Hepatocyte (in vitro differentiated cells): ENCODE results near the gene TCEAL2. TPM values are rescaled to one million over a fixed set of nuclear protein-coding genes. Genes with fewer than 3 reads are reported as not detected.
"Not testable (repeated sequence)": the region's sequence is repeated elsewhere in the genome, so short reads cannot be mapped to it uniquely, and the experiment has no call there.

Source experiments
- DNase-seq: peaks from one replicate; pipeline ENCODE4 v3.0.0-alpha.2; 2016; ENCODE audit warnings: low spot score
- H2AFZ ChIP-seq: fragments of 200-600 bp; sonication (generic); 2 replicates; pipeline ENCODE4 v1.6.0; 2016; ENCODE audit warnings: antibody characterized with exemption, mild to moderate bottlenecking
- H3K27ac ChIP-seq: fragments of 200-600 bp; sonication (generic); 2 replicates; pipeline ENCODE4 v1.5.1; 2016; ENCODE audit warnings: mild to moderate bottlenecking
- H3K27me3 ChIP-seq: fragments of 200-600 bp; sonication (generic); 2 replicates; pipeline ENCODE4 v1.6.1; 2016
- H3K36me3 ChIP-seq: fragments of 200-600 bp; sonication (generic); replicated peaks from 2 replicates; pipeline ENCODE4 v1.5.1; 2016; ENCODE audit warnings: low read depth; ENCODE audit not compliant: insufficient read depth
- H3K4me1 ChIP-seq: fragments of 200-600 bp; sonication (generic); 2 replicates; pipeline ENCODE4 v1.5.1; 2016; ENCODE audit warnings: mild to moderate bottlenecking, moderate library complexity; ENCODE audit not compliant: insufficient read depth
- H3K4me2 ChIP-seq: fragments of 200-600 bp; sonication (generic); 2 replicates; pipeline ENCODE4 v1.6.0; 2016
- H3K4me3 ChIP-seq: fragments of 200-600 bp; sonication (generic); 2 replicates; pipeline ENCODE4 v1.5.1; 2016; ENCODE audit warnings: mild to moderate bottlenecking
- H3K79me2 ChIP-seq: fragments of 200-600 bp; sonication (generic); 2 replicates; pipeline ENCODE4 v1.6.0; 2017; ENCODE audit warnings: mild to moderate bottlenecking
- H3K9me2 ChIP-seq: fragments of 200-600 bp; sonication (generic); replicated peaks from 2 replicates; pipeline ENCODE4 v1.6.0; 2017; ENCODE audit warnings: mild to moderate bottlenecking; ENCODE audit not compliant: insufficient read depth
- H3K9me3 ChIP-seq: fragments of 200-600 bp; sonication (generic); 2 replicates; pipeline ENCODE4 v1.5.1; 2016; ENCODE audit warnings: low read depth, mild to moderate bottlenecking
- H4K20me1 ChIP-seq: fragments of 200-600 bp; sonication (generic); 2 replicates; pipeline ENCODE4 v1.6.0; 2016; ENCODE audit warnings: mild to moderate bottlenecking; ENCODE audit not compliant: insufficient read depth, poor library complexity, severe bottlenecking
- CTCF ChIP-seq: fragments of 200-600 bp; sonication (generic); IDR thresholded peaks from 2 replicates; pipeline ENCODE4 v1.5.1; 2016; ENCODE audit warnings: antibody characterized with exemption, mild to moderate bottlenecking; ENCODE audit not compliant: poor library complexity
- EZH2 ChIP-seq: fragments of 200-600 bp; sonication (generic); IDR thresholded peaks from 2 replicates; pipeline ENCODE4 v1.6.1; 2016; ENCODE audit warnings: antibody characterized with exemption, mild to moderate bottlenecking, borderline replicate concordance
- EZH2phosphoT487 ChIP-seq: fragments of 200-600 bp; sonication (generic); IDR thresholded peaks from one replicate; pipeline ENCODE4 v1.6.1; 2018; ENCODE audit warnings: antibody characterized with exemption, mild to moderate bottlenecking, low read depth, moderate library complexity; ENCODE audit not compliant: unreplicated experiment, severe bottlenecking
- WGBS: methylation state at CpG from one replicate; pipeline ENCODE4 v1.1.6; 2016; ENCODE audit warnings: low lambda C conversion rate; ENCODE audit errors: missing lambda C conversion rate; 5-methylcytosine and 5-hydroxymethylcytosine counted together
- polyA plus RNA-seq: library from polyadenylated mRNA; unstranded; fragments of >200 nt; fragmentation: Nextera tagmentation; extraction: Ambion mirVana; gene quantifications from 2 replicates; pipeline ENCODE4 v1.2.1, GENCODE V29; 2016
- total RNA-seq: library from RNA; depleted of rRNA; stranded (reverse); fragments of >200 nt; gene quantifications from 2 replicates; pipeline ENCODE4 v1.2.3, GENCODE V29; 2014

TCEAL2 gene
- total and polyA plus RNA-seq, 2 experiments from 2014 or later, result 3.9 to 9.2 TPM

- Histone ChIP-seq H3K4me3 (no peak overlapping the region), H3K4me1 (no peaks in the 10 kb centered on the region), H2AFZ (no peak overlapping the region), H3K4me2 (no peak overlapping the region), H4K20me1 (no peaks in the 10 kb centered on the region), H3K27me3 (peaks cover 3% of the 10 kb centered on the region), H3K36me3 (no peaks in the 10 kb centered on the region), H3K27ac (no peak overlapping the region), H3K9me2 (no peaks in the 10 kb centered on the region), H3K79me2 (no peaks in the 10 kb centered on the region), H3K9me3 (no peaks in the 10 kb centered on the region)
- WGBS, result 17% methylated on average over 1 of the region's 1 CpG
- TF ChIP-seq CTCF (peak; percentile 37), EZH2phosphoT487 (no peak), EZH2 (no peak)
- DNase-seq, result no peak
Observed at GRCh38 chrX:102129473-102129872, 4.0 kb downstream of the TCEAL2 start.

- WGBS, result 83% methylated on average over 4 of the region's 4 CpGs
- H3K4me3 ChIP-seq, result no peak overlapping the region
- DNase-seq, result no peak
- H3K9me3 ChIP-seq, result no peaks in the 10 kb centered on the region
- no peaks in the 10 kb centered on the region for H3K27me3 ChIP-seq
- no peaks in the 10 kb centered on the region for H3K9me2 ChIP-seq
- TF ChIP-seq CTCF (no peak), EZH2 (no peak), EZH2phosphoT487 (no peak)
- no peak overlapping the region for H3K27ac ChIP-seq
- H3K4me2 ChIP-seq, result no peak overlapping the region
- H4K20me1 ChIP-seq, result no peaks in the 10 kb centered on the region
- H3K79me2 ChIP-seq, result no peaks in the 10 kb centered on the region
- H3K4me1 ChIP-seq, result no peaks in the 10 kb centered on the region
- no peak overlapping the region for H2AFZ ChIP-seq
- H3K36me3 ChIP-seq, result no peaks in the 10 kb centered on the region
Observed at GRCh38 chrX:102138064-102138463, 12.6 kb downstream of the TCEAL2 start.

GRCh38 chrX:102140876-102141275 lies 15.4 kb downstream of the TCEAL2 start:
- H2AFZ ChIP-seq, H3K9me3 ChIP-seq, H3K9me2 ChIP-seq, H3K4me2 ChIP-seq, H3K27ac ChIP-seq, H3K36me3 ChIP-seq, H4K20me1 ChIP-seq, DNase-seq, H3K79me2 ChIP-seq, H3K27me3 ChIP-seq, H3K4me1 ChIP-seq, H3K4me3 ChIP-seq: not testable (repeated sequence)
- WGBS, result 89% methylated on average over 14 of the region's 16 CpGs

- H4K20me1 ChIP-seq, H3K4me3 ChIP-seq, H3K9me3 ChIP-seq, H3K79me2 ChIP-seq, DNase-seq, H3K27ac ChIP-seq, H3K27me3 ChIP-seq, H3K4me1 ChIP-seq, H2AFZ ChIP-seq, H3K9me2 ChIP-seq, H3K36me3 ChIP-seq, H3K4me2 ChIP-seq: not testable (repeated sequence)
- 91% methylated on average over 19 of the region's 19 CpGs for WGBS
Observed at GRCh38 chrX:102141631-102142030, 16.2 kb downstream of the TCEAL2 start.

DNA sequence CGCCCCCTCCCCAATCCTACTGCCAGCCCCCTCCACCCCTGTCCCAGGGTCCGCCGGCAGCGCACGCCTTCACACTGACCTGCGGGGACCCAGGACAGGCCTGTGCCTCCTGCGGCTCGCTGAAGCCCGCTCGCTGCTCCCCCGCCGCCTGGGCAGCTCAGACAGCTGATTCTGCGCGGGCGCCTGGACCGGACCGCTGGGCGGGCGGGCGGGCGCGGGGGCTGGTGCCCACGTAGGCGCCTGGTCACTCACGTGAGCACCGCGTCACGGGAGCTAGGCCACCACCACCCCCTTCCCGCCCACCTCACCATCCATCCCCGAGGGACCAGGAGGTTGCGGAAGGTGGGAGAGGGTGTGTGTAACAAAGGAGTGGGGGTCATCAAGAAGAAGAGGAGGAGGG lies 16.8 kb downstream of the TCEAL2 start, which contains the start of gene TCEAL6:
Gene TCEAL6 (minus strand): TSS at position 208 of the 400 bp plus-strand sequence.
- DNase-seq, H2AFZ ChIP-seq, H3K9me2 ChIP-seq, H3K27ac ChIP-seq, H3K4me1 ChIP-seq, H3K79me2 ChIP-seq, H3K27me3 ChIP-seq, H3K4me2 ChIP-seq, H3K4me3 ChIP-seq, H3K36me3 ChIP-seq, H4K20me1 ChIP-seq, H3K9me3 ChIP-seq: not testable (repeated sequence)
- WGBS, result 100% methylated on average over 1 of the region's 31 CpGs
